Measurements from ENCODE around the gene AANAT.

- TF ChIP-seq CTCF (IDR thresholded peaks at IDR 0.05) (no peak), POLR2A (IDR thresholded peaks at IDR 0.05) (no peak)
Observed at GRCh38 chr17:76477576-76477975, 10.2 kb downstream of the AANAT start.

Measured in adrenal gland (tissue), 5 donors.